Effector memory CD4-positive, alpha-beta T cell (primary cell): Measurements from ENCODE around the gene SSBP4.

Source experiments
- DNase-seq, 3 donors: peaks; one replicate each; pipeline ENCODE4 v3.0.0-alpha.2; 2020
- H3K27ac ChIP-seq: 2 replicates; pipeline ENCODE4 v1.7.0; 2013; ENCODE audit warnings: mild to moderate bottlenecking, low read length, moderate library complexity; ENCODE audit not compliant: insufficient read depth, poor library complexity, severe bottlenecking
- H3K27me3 ChIP-seq: replicated peaks from 2 replicates; pipeline ENCODE4 v1.7.0; 2013; ENCODE audit warnings: mild to moderate bottlenecking, low read length; ENCODE audit not compliant: insufficient read depth, control insufficient read depth, poor library complexity, severe bottlenecking
- H3K36me3 ChIP-seq: 2 replicates; pipeline ENCODE4 v1.7.0; 2013; ENCODE audit warnings: mild to moderate bottlenecking, low read length, moderate library complexity; ENCODE audit not compliant: control insufficient read depth, insufficient read depth
- H3K4me1 ChIP-seq: 2 replicates; pipeline ENCODE4 v1.7.0; 2013; ENCODE audit warnings: low read length, mild to moderate bottlenecking; ENCODE audit not compliant: control insufficient read depth, insufficient read depth, poor library complexity, severe bottlenecking
- H3K4me3 ChIP-seq: 2 replicates; pipeline ENCODE4 v1.7.0; 2013; ENCODE audit warnings: low read length, low read depth, mild to moderate bottlenecking; ENCODE audit not compliant: insufficient read depth, poor library complexity, severe bottlenecking
- H3K9me3 ChIP-seq: 2 replicates; pipeline ENCODE4 v1.7.0; 2013; ENCODE audit warnings: mild to moderate bottlenecking, low read length, moderate library complexity; ENCODE audit not compliant: control insufficient read depth

SSBP4 gene

GRCh38 chr19:18385675-18386542 lies 33.3 kb upstream of the SSBP4 start, which contains the start of gene GDF15:
Gene GDF15, plus strand, starts transcription at chr19:18386158. Its CDS starts 32 bp downstream, at chr19:18386190.
- no peaks in the 10 kb centered on the region for H3K9me3 ChIP-seq
- H3K27ac ChIP-seq, result no peak within 1 kb of the TSS
- no peaks in the 10 kb centered on the region for H3K36me3 ChIP-seq
- peaks cover 9% of the 10 kb centered on the region for H3K4me1 ChIP-seq
- H3K27me3 ChIP-seq, result peaks cover 14% of the 10 kb centered on the region
- DNase-seq, result no peak
- H3K4me3 ChIP-seq, result no peak within 1 kb of the TSS

GRCh38 chr19:18386543-18387271 lies 32.5 kb upstream of the SSBP4 start:
- no peak overlapping the region for H3K27ac ChIP-seq
- H3K4me1 ChIP-seq, result peaks cover 9% of the 10 kb centered on the region
- no peak for DNase-seq
- H3K36me3 ChIP-seq, result no peaks in the 10 kb centered on the region
- H3K27me3 ChIP-seq, result peaks cover 14% of the 10 kb centered on the region
- H3K9me3 ChIP-seq, result no peaks in the 10 kb centered on the region
- no peak overlapping the region for H3K4me3 ChIP-seq

GRCh38 chr19:18388100-18388959 lies 30.9 kb upstream of the SSBP4 start:
- Histone ChIP-seq H3K27ac (no peak overlapping the region), H3K9me3 (no peaks in the 10 kb centered on the region), H3K36me3 (no peaks in the 10 kb centered on the region), H3K27me3 (peaks cover 14% of the 10 kb centered on the region), H3K4me3 (peak overlapping the region; percentile 44), H3K4me1 (peaks cover 9% of the 10 kb centered on the region)
- DNase-seq, result peak; percentile 62 to 65 (median 62)

GRCh38 chr19:18388960-18389725 lies 30.1 kb upstream of the SSBP4 start:
- H3K36me3 ChIP-seq, result no peaks in the 10 kb centered on the region
- peaks cover 9% of the 10 kb centered on the region for H3K4me1 ChIP-seq
- H3K27me3 ChIP-seq, result peaks cover 14% of the 10 kb centered on the region
- H3K9me3 ChIP-seq, result no peaks in the 10 kb centered on the region
- DNase-seq, result no peak
- no peak overlapping the region for H3K27ac ChIP-seq
- peak overlapping the region; percentile 44 for H3K4me3 ChIP-seq

- Histone ChIP-seq H3K4me3 (no peak overlapping the region), H3K4me1 (peaks cover 9% of the 10 kb centered on the region), H3K36me3 (no peaks in the 10 kb centered on the region), H3K9me3 (no peaks in the 10 kb centered on the region), H3K27ac (no peak overlapping the region), H3K27me3 (peaks cover 14% of the 10 kb centered on the region)
- no peak for DNase-seq
Measured at GRCh38 chr19:18389726-18390064, 29.5 kb upstream of the SSBP4 start.

GRCh38 chr19:18390065-18390907 lies 28.9 kb upstream of the SSBP4 start:
- Histone ChIP-seq H3K4me3 (no peak overlapping the region), H3K36me3 (no peaks in the 10 kb centered on the region), H3K4me1 (peaks cover 9% of the 10 kb centered on the region), H3K27me3 (peaks cover 14% of the 10 kb centered on the region), H3K9me3 (no peaks in the 10 kb centered on the region), H3K27ac (no peak overlapping the region)
- no peak for DNase-seq

- Histone ChIP-seq H3K27me3 (peaks cover 2% of the 10 kb centered on the region), H3K4me3 (no peak overlapping the region), H3K4me1 (peaks cover 9% of the 10 kb centered on the region), H3K36me3 (no peaks in the 10 kb centered on the region), H3K27ac (no peak overlapping the region), H3K9me3 (no peaks in the 10 kb centered on the region)
- no peak for DNase-seq
Measured at GRCh38 chr19:18391509-18392075, 27.6 kb upstream of the SSBP4 start.

- Histone ChIP-seq H3K4me1 (peaks cover 14% of the 10 kb centered on the region), H3K27ac (no peak overlapping the region), H3K9me3 (no peaks in the 10 kb centered on the region), H3K4me3 (no peak overlapping the region), H3K27me3 (peaks cover 6% of the 10 kb centered on the region), H3K36me3 (no peaks in the 10 kb centered on the region)
- no peak for DNase-seq
Measured at GRCh38 chr19:18392417-18392816, 26.8 kb upstream of the SSBP4 start.
